ENCODE data around the gene TENM4.

GRCh38 chr11:78834886-78835285, 605.9 kb downstream of the TENM4 start:
- no peak for TF ChIP-seq MYC (CRISPR knock-in tag; IDR thresholded peaks at IDR 0.05; ENCODE audit: borderline replicate concordance)
- TF ChIP-seq MLX (CRISPR knock-in tag; IDR thresholded peaks at IDR 0.05) = no peak
- no peak for TF ChIP-seq FOSL2 (CRISPR knock-in tag; IDR thresholded peaks at IDR 0.05)
- no peak for TF ChIP-seq SAP130 (CRISPR knock-in tag; IDR thresholded peaks at IDR 0.05; ENCODE audit: low read depth)
- TF ChIP-seq SP1 (IDR thresholded peaks at IDR 0.05) = no peak
- TF ChIP-seq SP1 (CRISPR knock-in tag; IDR thresholded peaks at IDR 0.05) = no peak
- TF ChIP-seq CTCF (CRISPR knock-in tag; IDR thresholded peaks at IDR 0.05) = no peak
- no peak for TF ChIP-seq EEA1 (CRISPR knock-in tag; IDR thresholded peaks at IDR 0.05; ENCODE audit: borderline replicate concordance)

Data from HepG2 (cell line).